Measurements from ENCODE around the gene UGT1A1.

Gene UGT1A1

DNA sequence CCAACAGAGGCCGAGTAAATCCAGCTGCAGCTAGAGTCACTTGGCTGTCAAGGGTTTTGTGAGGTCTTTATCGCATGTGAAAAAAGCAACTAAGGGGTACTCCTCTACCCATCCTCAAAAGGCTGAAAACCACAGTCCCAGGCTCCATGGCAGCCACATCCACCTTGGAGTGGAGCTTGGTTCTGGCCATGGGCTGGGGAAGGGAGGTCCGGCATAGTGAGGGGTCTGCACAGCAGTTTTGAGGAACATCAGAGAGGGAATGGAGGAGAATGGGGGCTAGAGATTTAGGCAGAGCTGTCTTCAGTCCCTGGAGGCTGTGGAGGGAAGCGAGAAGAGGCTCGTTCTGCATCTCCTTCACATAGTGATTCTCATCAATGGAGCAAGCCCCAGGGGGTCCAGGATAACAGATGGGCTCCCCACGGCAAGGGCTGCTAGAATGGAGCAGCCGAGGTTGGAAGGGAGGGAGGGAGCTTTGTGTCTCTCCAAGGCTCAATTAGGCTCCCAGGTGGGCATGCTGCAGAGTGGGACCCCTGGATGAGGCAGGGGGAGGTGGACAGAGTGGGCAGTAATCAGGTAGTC lies 39.1 kb downstream of the UGT1A1 start:
- DNase-seq: no peak

DNA sequence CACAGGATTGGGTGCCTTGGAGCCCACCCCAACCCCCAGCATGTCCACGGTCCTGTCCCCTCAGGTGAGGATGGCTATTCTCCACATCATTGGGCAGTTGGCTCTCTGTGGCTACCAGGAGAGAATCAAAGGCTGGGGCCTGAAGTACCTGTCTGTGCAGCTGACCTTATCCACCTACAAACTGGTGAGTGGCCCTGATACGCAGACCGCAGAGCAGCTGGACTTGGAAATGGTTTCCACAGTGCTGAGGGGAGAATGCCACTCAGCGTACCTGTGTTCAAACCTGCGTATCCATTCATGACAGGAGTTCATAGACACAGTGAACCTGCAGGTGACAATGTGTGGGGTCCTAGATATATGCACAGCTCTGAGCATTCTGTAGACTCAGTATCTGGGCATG lies 39.6 kb downstream of the UGT1A1 start:
- no peak for DNase-seq

DNA sequence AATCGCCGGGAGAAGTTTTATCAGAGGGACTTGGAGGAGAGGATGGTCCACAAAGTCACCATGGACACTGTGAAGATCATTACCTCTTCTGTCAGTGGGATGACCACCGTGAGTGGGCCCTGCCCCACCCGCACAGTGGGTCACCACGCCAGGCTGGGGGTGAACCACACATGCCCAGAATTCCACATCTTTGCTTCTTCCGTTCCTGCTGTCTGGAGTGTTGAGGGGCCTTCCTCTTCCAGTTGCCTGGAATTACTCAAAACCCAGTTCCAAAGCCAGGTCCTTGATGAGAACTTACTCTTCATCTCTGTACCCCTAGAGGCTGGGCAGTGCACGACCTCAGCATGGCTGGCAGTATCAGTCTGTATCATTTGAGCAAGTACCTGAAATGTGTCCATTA lies 40.1 kb downstream of the UGT1A1 start:
- no peak for DNase-seq

DNA sequence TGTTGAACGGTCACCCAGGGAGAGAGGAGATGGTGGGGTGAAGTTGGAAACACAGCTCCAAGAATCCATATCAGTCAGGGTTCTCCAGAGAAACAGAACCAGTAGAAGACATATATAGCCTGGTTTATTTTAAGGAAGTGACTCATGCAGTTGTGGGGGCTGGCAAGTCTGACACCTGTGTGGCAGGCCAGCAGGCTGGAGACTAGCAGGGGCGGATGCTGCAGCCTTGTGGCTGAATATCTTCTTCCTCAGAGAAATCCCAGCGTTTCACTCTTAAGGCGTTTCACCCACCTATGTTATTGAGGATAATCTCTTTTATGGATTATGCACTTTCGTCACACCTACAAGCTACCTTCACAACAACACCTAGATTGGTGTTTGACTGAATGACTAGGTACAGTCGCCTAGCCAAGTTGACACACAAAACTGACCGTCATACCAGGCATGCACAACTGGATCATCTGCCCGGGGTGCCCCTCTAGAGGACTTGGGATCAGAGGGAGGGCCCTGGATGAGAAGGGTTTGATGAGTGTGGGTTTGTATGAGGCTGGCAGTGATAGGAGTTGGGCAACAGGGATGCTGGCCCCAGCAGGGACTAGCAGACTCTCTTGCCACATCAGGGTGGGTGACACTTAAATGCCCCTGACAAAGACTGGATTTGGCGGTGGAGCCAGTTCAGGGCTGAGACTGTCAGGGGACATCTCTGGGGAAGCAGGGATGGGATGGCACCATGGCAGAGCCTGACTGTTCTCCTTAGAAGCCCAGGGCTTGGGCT lies 41.5 kb downstream of the UGT1A1 start:
- DNase-seq: no peak

DNA sequence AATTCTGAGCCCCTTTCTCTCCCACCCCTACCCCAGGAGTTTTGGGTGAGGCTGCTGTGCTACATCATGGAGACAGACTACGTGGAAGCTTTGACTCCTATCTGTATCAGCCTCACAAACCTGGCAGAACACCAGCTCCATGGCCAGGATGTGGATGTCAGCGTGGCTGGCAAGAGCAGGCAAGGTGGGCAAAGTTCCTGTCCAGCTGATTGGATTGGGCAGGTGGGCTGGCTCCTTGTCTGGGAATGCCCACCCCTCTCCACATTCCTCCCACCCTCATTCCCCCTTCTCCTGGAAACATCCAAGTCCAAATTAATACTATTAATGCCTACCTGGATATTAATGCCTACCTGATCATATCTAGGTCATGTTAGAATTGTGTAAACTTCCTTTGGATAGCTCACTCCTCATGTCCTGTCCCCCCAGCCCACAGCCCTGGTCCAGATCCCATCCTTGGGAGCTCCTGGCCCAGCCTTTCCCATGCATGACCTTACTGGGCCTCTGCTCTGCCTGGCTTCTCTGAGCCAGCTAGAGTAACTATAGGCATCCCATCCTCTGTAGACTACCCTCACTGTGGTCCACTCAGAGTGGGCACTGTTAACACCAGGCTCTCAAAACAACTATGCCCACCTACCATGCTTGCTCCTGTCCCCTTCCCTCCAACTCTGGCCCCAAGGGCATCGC lies 42.2 kb downstream of the UGT1A1 start:
- no peak for DNase-seq

DNA sequence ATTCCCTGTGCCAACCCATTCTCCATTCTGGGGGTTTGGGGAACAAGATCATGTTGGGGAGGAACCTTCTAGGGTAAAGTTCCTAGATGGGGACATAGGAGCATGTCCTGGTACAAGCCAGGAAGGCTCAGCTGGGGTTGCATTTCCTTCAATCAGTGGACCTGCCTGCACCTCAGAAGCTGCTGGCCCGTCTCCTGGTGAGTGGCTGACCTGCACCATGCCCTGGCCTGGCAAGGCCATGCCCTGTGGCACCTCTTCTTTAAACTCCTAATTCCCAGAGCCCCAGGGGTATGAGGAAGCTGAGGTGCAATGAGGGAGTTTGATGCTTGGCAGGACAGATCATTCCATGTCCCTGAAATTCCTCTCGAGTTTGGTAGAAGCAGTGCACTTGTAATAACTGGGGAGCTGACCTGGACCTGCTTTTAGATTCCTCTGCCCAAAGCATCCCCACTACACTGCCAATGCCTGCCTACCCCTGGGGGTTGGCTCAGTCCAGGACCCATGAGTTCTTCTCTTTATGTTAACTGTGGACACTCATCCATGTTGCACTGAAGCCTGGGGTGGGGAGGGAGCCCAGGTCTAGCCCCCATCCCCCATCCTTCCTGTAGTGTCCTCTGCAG lies 43.3 kb downstream of the UGT1A1 start:
- no peak for DNase-seq

DNA sequence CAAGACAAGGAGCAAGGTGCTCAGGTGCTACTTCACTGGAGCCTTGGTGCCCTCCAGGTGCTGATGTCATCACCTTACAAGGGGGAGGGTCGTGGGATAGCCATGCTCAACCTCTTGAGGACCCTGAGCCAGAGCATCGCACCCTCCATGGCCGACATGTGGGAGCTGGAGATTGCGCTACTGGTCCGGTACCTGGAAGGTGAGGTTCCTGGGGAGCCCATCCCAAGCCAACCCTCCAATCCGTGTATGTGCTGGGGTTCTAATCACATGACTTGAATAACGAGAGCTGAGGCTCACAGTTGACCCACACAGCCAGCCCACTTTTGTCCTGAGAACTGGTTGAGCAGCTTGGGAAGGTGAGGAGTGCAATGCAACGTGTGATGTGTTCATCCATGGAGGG lies 43.9 kb downstream of the UGT1A1 start:
- DNase-seq: no peak

DNA sequence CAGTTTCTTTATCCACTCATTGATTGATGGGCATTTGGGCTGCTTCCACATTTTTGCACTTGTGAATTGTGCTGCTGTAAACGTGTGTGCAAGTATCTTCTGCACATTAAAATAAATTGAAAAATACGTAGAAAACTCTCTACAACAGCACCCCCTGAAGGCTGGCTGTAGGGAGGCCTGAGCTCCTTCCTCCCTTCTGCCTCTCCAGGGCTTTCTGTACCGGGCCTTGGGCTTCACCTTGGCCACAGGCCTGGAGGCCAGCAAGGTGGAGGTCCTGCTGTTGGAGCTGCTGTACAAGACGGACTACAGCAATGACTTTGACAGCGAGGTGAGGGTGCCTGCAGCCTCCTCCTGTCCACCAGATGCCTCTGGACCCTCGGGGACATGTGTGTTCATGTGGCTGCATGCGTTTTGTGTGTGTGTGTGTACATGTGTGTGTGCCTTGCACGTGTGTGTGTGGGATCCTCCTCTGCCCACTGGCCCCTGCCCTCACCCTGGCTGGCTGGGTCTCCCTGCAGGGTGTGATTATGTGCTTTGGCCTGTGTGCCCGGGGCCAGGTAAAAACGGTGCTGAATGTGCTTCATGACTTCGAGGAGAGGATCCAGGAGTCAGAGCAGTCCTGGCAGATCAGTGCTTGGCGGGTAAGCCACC lies 47.3 kb downstream of the UGT1A1 start:
- DNase-seq: no peak

DNA sequence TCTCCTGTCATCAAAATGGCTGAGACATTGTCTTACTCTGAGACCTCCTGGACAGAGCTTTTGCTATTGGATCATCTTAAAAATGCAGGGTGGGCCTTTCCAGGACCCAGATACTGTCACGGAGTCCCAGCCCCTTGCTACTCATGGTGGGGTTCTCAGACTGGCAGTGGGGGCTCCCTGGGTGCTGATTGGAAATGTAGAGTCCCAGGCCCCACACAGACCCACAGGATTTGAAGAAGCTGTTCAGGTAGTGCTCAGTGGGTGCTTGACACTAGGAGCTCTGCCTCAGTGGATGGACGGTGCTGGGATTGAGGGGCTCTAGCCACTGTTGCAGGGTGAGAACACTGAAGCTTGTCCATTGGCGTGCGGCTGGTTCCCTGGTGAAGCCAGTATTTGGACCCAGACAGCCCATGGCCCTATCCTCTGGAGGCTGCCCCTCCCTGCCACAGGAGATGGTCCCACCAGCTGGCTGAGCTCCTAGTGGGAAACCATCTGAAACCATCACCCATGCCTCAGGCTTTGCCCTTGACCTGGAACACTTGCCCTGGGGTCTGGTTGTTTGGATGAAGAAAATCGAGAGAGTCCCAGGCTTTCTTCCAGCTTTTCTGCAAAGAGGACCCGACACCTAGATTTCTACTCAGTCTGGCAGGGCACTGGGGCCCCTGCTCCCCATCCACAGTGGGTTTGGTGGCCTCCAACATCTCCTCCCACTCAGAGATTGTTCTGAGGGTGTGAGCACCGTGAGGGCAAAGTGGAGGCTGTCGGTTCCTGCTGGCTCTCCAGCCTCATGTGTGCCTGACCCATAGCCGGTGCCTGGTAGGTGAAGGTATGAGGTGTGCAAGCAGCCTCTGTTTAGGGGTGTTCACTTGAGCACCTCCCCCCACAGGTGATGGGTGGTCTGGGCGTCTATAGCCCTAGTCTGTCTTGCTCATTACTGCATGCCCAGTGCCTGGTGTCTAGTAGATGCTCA lies 48.2 kb downstream of the UGT1A1 start:
- no peak for DNase-seq

DNA sequence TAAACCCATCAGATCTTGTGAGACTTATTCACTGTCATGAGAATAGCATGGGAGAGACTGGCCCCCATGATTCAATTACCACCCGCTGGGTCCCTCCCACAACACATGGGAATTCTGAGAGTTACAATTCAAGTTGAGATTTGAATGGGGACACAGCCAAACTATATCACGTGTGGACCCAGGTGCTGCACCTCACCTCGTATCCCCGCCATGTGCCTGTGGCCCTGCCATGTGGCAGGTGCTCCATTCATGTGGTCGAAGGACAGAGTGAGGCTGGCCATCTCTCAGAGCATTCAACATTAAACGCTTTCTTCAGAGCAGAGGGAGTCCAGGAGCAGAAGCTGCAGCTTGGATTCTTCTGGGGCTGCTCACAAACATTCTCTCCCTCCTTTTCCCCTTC lies 50.3 kb downstream of the UGT1A1 start:
- no peak for DNase-seq

DNA sequence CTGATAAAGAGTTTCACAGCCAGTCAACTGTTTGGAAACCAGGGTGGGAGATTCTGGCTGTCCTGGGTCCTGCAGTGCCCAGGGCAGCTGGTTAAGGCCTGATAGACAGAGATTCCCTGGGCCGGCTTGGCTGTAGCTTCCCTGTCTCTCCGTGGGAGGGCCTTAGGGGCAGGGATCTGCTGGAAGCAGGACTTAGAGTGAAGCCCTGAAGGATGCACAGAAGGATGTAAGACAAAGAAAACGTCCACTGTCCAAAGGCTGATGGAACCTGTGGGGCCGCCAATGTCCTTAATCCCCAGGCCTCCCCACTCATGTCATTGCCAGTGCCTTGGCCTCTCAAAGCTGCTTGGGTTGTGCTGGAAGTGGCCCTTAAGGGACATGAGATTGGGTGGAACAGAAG lies 51.0 kb downstream of the UGT1A1 start:
- DNase-seq: no peak

DNA sequence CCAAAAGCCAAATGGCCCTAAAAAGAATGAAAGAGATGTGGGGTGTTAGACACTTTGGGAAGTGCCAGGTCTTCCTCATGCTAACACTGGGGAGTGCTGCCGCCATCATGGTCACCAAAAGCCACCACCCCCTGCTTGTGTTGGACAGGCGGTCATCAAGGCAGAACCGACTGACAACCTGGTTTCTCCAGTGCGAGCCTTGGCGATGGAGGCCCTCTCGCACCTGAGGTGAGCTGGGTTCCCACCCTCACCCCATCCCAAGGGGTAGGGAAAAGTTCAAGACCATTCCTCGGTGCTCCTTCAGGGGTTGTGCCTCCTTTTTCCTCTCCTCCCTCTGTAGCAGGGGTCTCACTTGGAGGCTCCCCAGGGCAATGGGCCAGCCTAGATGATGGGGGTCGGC lies 51.7 kb downstream of the UGT1A1 start:
- DNase-seq: no peak

DNA sequence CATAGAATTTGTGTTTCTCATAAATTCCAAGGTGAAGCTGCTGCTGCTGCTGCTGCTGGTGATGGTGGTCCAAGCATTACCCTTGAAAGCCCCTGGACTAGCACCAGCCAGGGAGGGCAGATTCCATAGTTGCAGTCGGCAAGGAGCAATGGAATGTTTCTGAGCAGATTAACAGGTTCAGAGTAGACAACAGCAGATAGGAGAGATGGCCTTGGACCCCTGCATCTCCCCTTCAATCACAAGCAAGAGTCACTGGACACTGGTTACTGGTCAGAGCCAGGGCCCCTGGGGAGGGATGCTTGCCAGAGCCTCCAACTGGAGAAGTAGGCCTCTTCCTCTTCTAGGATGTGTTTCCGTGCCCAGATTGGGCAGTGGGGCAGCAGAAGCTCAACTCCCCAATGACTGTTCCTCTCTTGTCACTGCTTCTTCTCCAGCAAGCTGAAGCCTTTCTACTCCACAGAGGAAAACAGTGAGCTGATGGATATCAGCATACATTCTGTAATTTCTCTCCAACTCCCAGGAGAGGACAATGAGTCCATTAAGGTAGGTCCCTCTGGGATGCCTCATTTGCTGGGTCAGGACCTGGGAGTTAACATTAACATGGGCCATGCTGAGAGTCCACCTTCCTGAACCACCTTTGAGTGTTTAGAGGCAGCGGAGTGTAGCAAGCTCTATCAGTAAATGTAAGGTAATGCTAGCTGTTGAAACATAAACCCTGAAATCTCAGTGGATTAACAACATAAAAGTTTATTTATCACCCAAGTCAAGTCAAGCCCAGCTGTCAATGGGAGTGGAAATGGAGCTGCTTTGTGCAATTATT lies 53.4 kb downstream of the UGT1A1 start:
- DNase-seq: no peak

DNA sequence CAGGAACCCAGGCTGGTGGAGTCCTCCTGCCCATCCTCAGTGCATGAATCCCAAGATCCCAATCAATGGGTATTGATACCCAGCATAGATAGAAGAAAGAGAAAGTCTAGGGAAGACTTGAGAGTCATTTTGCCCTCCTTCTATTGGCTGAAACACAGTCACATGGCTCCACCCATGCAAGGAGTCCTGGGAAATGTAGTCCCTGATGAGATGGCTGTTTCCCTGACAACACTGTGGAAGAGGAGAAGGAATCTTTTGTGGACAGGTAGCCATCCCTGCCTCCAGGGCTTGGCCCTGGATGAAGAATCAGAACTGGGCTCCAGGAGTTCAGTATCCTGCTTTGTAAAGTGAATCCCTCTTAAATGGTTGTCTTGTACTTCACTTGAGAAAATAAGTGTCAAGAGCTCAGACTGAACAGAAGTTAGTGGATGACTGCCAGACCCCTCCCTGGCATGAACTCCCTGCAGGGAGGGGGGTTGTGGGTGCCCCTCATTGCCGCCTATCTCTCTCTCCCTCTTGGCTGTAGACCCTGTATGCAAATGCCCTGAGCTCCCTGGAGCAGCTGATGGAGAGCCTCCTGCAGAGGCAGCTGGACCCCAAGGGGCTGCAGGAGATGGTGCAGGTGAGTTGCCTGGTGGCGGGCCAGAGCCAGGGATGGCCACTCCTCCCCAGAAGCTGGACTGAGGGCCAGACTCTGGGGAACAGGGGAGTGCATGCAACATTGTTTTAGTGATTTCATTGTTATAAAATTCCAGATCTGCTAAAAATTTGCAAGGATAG lies 54.2 kb downstream of the UGT1A1 start:
- no peak for DNase-seq

DNA sequence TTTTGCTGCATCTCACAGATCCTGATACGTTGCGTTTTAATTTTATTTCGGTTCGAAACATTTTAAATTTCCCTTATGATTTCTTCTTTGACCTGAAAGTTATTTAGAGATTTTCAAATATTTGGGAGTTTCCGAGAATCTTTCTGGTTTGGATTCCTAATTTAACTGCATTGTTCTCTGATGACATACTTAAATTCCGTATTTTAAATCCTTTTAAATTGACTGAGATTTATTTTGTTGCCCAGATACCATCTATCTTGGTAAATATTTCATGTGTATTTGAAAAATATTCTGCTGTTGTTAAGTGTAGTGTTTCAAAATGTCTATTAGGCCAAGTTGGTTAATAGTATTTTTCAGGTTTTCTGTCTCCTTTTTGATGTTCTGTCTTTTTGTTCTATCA lies 55.8 kb downstream of the UGT1A1 start:
- DNase-seq: no peak

DNA sequence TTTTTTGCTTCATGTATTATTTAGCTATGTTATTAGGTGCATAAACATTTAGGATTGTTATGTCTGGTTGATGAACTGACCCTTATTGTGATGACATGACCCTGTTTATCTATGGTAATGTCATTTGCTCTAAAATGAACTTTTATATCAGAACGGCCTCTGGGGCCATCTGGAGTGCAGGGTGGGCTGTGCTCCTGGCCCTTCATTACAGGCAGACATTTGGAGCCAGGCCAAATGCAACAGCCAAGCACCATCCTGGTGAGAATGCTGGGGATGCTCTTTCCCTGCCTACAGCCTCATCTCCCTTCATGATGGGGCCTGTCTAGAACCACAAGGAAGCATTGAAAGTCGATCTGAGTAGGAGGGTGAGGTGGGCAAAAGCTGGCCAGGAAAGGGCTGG lies 56.3 kb downstream of the UGT1A1 start:
- DNase-seq: no peak

DNA sequence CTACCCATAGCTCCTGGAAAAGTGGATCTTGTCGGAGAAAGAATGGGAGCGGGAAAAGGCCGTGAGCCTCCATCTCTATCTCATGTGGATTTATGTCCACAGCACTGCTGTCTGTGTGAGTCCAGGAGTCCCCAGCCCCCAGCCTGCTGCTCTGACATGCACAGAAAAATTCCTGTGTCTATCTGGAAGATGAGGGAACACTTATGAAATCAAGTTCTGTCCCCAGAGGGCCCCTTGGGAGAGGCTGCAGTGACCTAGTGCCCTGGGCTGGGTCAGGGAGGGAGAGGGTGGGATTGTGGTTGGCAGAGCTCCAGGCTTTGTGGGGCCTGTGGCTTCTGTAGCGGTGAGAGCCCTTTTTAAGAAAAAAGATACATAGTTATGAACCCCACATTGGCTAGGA lies 56.7 kb downstream of the UGT1A1 start:
- DNase-seq: no peak

DNA sequence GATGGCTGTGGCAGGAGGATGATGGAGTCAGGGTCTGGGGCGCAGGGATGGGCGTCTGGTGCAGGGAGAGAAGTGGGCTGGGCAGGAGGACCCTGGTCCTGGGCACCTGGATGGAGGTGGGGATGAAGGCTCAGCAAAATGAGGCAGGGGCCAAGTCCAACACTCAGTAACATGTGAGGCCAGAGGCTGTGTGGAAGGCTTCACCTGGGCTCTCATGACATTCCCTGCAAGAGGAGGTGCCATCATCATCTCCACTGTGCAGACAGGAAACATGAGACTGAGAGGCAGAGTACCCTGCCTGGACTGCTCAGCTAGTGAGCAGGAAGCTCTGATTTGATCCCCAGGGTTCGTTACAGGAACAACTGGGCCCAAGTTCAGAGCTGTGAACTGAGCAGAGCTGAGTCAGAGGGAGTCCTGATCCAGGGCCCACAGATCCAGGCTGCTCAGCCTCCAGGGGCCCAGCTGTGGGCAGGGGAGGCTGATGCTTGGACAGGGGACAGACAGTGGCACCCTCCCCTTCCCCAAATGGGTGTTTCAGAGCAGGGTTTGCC lies 57.4 kb downstream of the UGT1A1 start:
- no peak for DNase-seq

DNA sequence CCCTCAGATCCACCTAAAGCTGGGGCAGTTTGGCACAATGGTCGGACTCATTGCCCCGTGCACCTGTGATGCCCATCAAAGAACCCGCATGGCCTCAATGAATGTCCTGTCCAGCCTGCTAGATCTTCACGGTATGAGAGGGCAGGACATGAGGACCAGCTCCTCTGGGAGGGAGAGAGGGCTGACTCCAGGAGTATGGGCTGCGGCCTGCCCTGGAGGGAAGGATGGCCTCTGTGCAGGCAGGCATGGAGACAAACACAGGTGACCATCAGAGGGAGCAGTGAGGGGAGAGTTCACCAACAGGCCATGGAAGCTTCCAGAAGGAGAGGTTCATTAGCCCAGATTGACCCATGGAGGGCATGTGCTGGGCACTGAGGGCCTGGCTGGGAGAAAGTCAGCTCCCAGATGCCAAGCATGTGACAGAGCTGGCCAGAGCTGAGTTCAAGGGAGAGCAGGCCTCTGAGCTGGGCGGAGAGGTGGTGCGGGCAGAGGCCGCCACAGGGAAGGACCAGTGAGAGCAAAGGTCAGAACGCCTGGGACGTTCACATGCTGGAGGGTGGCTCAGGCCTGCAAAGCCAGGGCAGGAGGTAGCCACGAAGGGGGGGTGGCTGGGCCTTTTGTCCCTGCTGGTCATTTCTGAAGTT lies 58.0 kb downstream of the UGT1A1 start:
- no peak for DNase-seq

Data from NCI-H1417 treated with DMSO at 0.1 percent for 48 hours (cell line).